Measurements from ENCODE around the gene MATR3.
"Not testable (repeated sequence)": the region's sequence is repeated elsewhere in the genome, so short reads cannot be mapped to it uniquely, and the experiment has no call there.

The MATR3 gene

GRCh38 chr5:139344177-139344576 lies 50.6 kb downstream of the MATR3 start:
- TF ChIP-seq CTCF (conservative IDR thresholded peaks at IDR 0.05), result no peak
- H3K27ac ChIP-seq, result no peak overlapping the region

GRCh38 chr5:139345442-139345841 lies 51.9 kb downstream of the MATR3 start:
- H3K27ac ChIP-seq, result not testable (repeated sequence)

- not testable (repeated sequence) for H3K27ac ChIP-seq
These were observed 54.3 kb downstream of the MATR3 start for GRCh38 chr5:139347863-139348262.

GRCh38 chr5:139354186-139354585 lies 60.6 kb downstream of the MATR3 start:
- no peak overlapping the region for H3K27ac ChIP-seq
- TF ChIP-seq CTCF (conservative IDR thresholded peaks at IDR 0.05), result no peak

GRCh38 chr5:139355900-139356299 lies 62.4 kb downstream of the MATR3 start:
- H3K27ac ChIP-seq, result not testable (repeated sequence)

GRCh38 chr5:139358064-139358463 lies 64.5 kb downstream of the MATR3 start:
- TF ChIP-seq CTCF (conservative IDR thresholded peaks at IDR 0.05), result no peak
- no peak overlapping the region for H3K27ac ChIP-seq

- TF ChIP-seq CTCF (conservative IDR thresholded peaks at IDR 0.05), result no peak
- no peak overlapping the region for H3K27ac ChIP-seq
These were observed 66.8 kb downstream of the MATR3 start for GRCh38 chr5:139360384-139360783.

- no peak overlapping the region for H3K27ac ChIP-seq
- TF ChIP-seq CTCF (conservative IDR thresholded peaks at IDR 0.05), result no peak
These were observed 68.4 kb downstream of the MATR3 start for GRCh38 chr5:139361835-139362429.

- no peak overlapping the region for H3K27ac ChIP-seq
- TF ChIP-seq CTCF (conservative IDR thresholded peaks at IDR 0.05), result no peak
These were observed 70.4 kb downstream of the MATR3 start for GRCh38 chr5:139363937-139364336.

Data from VCaP (cell line).